Pancreas (tissue), 10 donors: Measurements from ENCODE around the gene SPECC1L. TPM values are rescaled to one million over a fixed set of nuclear protein-coding genes. Genes with fewer than 3 reads are reported as not detected.
A peak's percentile ranks its signal among the peaks of the same experiment; 100 is the strongest.

ENCODE experiments used
- ATAC-seq, 4 donors: fragments of 200-7000 bp; cut with Tn5 transposase; one replicate each; pipeline versions ENCODE4 v1.8.0 to v1.9.1; 2020; ENCODE audit warnings: mild to moderate bottlenecking in 4 of 4, moderate library complexity in 4 of 4
- DNase-seq, 6 donors: peaks; one replicate each; pipeline ENCODE4 v3.0.0-alpha.2; 2020
- FAIRE-seq: peaks from 2 replicates; lab custom pipeline; 2012; peaks lifted over from hg19 to GRCh38; lab: Jason Lieb, UNC
- H3K27ac ChIP-seq, 4 donors: fragments of 200-600 bp; sonication (generic); 1 replicate in 3 of 4; 2 replicates in 1 of 4; pipeline versions ENCODE4 v1.5.0 to v1.8.0; 2020
- H3K27me3 ChIP-seq, 4 donors: fragments of 200-600 bp; one replicate each; pipeline ENCODE4 v1.8.0; 2021
- H3K36me3 ChIP-seq, 3 donors: fragments of 200-600 bp; sonication (generic) in 1 of 3; one replicate each; pipeline versions ENCODE4 v1.5.0 to v1.8.0; 2020 to 2021
- H3K4me1 ChIP-seq, 3 donors: fragments of 200-600 bp; one replicate each; pipeline ENCODE4 v1.8.0; 2021
- H3K4me3 ChIP-seq, 4 donors: fragments of 200-600 bp; sonication (generic) in 2 of 4; one replicate each; pipeline versions ENCODE4 v1.5.0 to v1.8.0; 2020 to 2021
- H3K9me3 ChIP-seq, 4 donors: fragments of 200-600 bp; one replicate each; pipeline ENCODE4 v1.8.0; 2021
- WGBS, 2 donors: extraction: QIAGEN DNeasy Blood & Tissue Kit; methylation state at CpG; one replicate each; pipeline ENCODE4 v1.1.7; 2013; 5-methylcytosine and 5-hydroxymethylcytosine counted together
- intact Hi-C, 3 donors: fragments of 100-400 bp; cut with DNase I; formaldehyde crosslinking; loops; one replicate each; pipeline versions ENCODE4 v1.11.1 to v1.14.2; 2022
- polyA plus RNA-seq, 2 donors: library from polyadenylated mRNA; stranded (reverse); fragments of 200-250 nt; gene quantifications; one replicate each; pipeline ENCODE4 v1.2.3, GENCODE V29; 2013
- total RNA-seq, 6 donors: library from RNA; stranded (reverse); fragmentation: NEBNext Ultra II Directional in 4 of 6; extraction: Animal tissue kit (Norgen Biotek cat#: 25700) in 4 of 6; gene quantifications; one replicate each; pipeline versions ENCODE4 v1.2.1 to v1.2.4, GENCODE V29; 2021 to 2023
- TF ChIP-seq, protein P1 (sequence below), 4 donors: fragments of 200-600 bp; sonication (generic) in 3 of 4; IDR thresholded peaks; one replicate each; pipeline versions ENCODE4 v1.5.0 to v1.8.0; 2021; ENCODE audit warnings: antibody characterized with exemption in 4 of 4
- donor health status: healthy with polysubstance abuse.
- donor health status: DM: no; HTN: no; CAD: no; lungs with moderate emphysema.
- donor health status: DM: no; HTN: no; CAD: no.
- donor health status: control.
- donor health status: control.
- donor health status: Bipolar disorder and iron deficiency.
- donor health status: DM: yes; HTN: yes; CAD: no.
- donor health status: DM: no; HTN: no; CAD: no.
- donor health status: DM: no; HTN: no; CAD: no.
- donor health status: DM: yes; HTN: yes; CAD: no.

SPECC1L gene
- total and polyA plus RNA-seq, 8 donors = 8.6 to 36.3 (median 26.5) TPM

DNA sequence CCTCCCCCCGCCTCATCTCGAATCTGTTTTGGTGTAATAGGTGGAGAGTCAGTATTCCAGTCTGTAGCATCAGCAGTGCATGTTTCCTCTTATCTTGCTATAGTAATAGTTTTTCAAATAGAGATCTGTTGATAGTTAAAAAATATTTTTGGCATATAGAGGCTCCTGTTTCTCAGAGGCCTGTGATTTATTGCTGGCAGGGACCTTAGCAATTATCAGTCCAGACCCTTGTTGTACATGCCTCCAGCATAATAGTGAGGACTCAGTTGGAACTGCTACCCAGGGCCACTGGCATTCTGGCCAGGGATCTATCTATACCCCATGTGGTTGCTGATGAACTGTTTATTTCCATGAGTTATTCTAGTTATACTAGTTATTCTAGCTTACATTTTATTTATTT, 52.6 kb downstream of the SPECC1L start:
- WGBS, 2 donors = 72 to 79% methylated on average over 2 of the region's 2 CpGs
- Histone ChIP-seq H3K4me1 (peaks cover 5 to 29% (median 11%) of the 10 kb centered on the region in 3 donors), H3K36me3 (peaks cover 0 to 16% (median 0%) of the 10 kb centered on the region in 3 donors), H3K27ac (peak overlapping the region in 2 of 4 donors; percentile 12 to 44), H3K4me3 (no peak overlapping the region), H3K27me3 (no peaks in the 10 kb centered on the region), H3K9me3 (no peaks in the 10 kb centered on the region)
- ATAC-seq (peak in 3 of 4 donors; percentile 29 to 49 (median 42)), DNase-seq (no peak), FAIRE-seq (no peak)
- TF ChIP-seq, protein P1, sequence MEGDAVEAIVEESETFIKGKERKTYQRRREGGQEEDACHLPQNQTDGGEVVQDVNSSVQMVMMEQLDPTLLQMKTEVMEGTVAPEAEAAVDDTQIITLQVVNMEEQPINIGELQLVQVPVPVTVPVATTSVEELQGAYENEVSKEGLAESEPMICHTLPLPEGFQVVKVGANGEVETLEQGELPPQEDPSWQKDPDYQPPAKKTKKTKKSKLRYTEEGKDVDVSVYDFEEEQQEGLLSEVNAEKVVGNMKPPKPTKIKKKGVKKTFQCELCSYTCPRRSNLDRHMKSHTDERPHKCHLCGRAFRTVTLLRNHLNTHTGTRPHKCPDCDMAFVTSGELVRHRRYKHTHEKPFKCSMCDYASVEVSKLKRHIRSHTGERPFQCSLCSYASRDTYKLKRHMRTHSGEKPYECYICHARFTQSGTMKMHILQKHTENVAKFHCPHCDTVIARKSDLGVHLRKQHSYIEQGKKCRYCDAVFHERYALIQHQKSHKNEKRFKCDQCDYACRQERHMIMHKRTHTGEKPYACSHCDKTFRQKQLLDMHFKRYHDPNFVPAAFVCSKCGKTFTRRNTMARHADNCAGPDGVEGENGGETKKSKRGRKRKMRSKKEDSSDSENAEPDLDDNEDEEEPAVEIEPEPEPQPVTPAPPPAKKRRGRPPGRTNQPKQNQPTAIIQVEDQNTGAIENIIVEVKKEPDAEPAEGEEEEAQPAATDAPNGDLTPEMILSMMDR (IDR thresholded peaks at IDR 0.05) = no peak
- intact Hi-C loops = no loop called here

DNA sequence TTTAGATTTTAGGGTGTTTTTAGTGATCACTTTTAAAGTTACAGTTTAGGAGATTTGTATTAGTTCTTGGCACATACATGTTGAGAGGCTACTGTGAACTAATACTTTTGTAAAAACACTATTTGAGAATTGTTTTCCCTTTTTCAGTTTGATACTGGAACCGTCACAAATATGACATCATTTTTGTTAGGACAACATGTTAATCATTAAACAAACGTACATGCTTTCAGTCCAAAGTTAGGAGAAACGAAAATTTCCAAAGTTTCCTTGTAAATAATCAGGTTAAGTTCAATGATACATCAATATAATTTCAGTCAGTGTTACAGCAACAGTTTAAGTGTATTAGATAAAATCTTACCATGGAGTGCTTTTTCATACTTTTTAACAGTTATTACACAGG, 53.1 kb downstream of the SPECC1L start:
- peak overlapping the region in 2 of 4 donors; percentile 12 to 44 for H3K27ac ChIP-seq
- FAIRE-seq (no peak), ATAC-seq (peak; percentile 43 to 67 (median 62)), DNase-seq (no peak)
- no peaks in the 10 kb centered on the region for H3K9me3 ChIP-seq
- H3K4me3 ChIP-seq = no peak overlapping the region
- H3K4me1 ChIP-seq = peaks cover 5 to 29% (median 11%) of the 10 kb centered on the region in 3 donors
- intact Hi-C loops = no loop called here
- H3K36me3 ChIP-seq = peaks cover 0 to 16% (median 0%) of the 10 kb centered on the region in 3 donors
- TF ChIP-seq, protein P1 (IDR thresholded peaks at IDR 0.05) = no peak
- H3K27me3 ChIP-seq = no peaks in the 10 kb centered on the region
- WGBS, 2 donors = 11% methylated on average over 3 of the region's 3 CpGs

DNA sequence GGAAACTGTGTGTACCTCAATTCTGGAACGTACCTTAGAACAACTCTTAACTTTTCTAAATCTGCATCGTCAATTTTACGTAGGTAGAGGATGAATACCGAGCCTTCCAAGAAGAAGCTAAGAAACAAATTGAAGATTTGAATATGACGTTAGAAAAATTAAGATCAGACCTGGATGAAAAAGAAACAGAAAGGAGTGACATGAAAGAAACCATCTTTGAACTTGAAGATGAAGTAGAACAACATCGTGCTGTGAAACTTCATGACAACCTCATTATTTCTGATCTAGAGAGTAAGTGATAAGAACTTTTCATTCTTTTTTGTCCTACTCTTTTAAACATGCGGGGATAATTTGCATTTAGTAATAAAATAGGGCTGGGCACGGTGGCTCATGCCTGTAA, 53.5 kb downstream of the SPECC1L start:
- FAIRE-seq (no peak), ATAC-seq (peak in 1 of 4 donors; percentile 8)
- no peak overlapping the region for H3K4me3 ChIP-seq

DNA sequence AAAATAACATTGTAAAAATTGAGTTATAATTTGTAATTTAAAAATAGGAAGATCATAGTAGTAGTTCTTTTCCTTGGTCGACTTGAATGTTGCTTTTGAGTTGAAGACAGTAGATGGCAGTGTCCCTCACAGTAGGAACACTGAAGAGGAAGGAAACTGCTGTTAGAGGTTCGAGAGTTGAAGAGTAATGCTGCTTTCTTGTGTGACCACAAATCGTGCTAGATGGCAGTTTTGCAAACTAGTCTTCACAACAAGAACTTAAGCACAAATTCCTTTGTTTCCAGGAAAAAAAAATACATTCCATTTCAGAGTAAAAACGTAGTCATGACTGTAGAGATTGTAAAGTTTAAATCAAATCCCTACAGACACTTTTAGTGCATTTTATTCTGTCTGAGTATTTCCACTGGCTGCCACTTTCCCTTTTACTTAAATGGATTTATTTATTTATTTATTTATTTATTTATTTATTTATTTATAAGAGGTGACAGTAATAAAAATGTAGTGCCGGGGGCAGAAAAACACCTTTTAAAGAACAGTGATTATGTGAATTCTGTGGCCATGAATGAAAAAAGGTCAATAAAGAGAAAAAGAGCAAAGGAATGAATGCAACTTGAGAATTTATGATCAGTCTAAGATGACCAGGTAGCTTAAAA, 54.6 kb downstream of the SPECC1L start:
- intact Hi-C loops = no loop called here
- Histone ChIP-seq H3K4me1 (peaks cover 5 to 29% (median 11%) of the 10 kb centered on the region in 3 donors), H3K9me3 (no peaks in the 10 kb centered on the region), H3K4me3 (no peak overlapping the region), H3K27ac (no peak overlapping the region), H3K36me3 (peaks cover 0 to 26% (median 0%) of the 10 kb centered on the region in 3 donors), H3K27me3 (no peaks in the 10 kb centered on the region)
- FAIRE-seq (peak; percentile 83), ATAC-seq (peak in 3 of 4 donors; percentile 74 to 85 (median 83)), DNase-seq (no peak)
- 44% methylated on average over 5 of the region's 5 CpGs for WGBS, 2 donors
- TF ChIP-seq, protein P1 (IDR thresholded peaks at IDR 0.05) = peak in 3 of 4 donors; percentile 17 to 27 (median 18)

More for the DNA sequence above, 53.5 kb downstream of the SPECC1L start:
- WGBS, 2 donors = 78 to 79% methylated on average over 8 of the region's 8 CpGs
- no peaks in the 10 kb centered on the region for H3K9me3 ChIP-seq
- peaks cover 5 to 29% (median 11%) of the 10 kb centered on the region in 3 donors for H3K4me1 ChIP-seq
- H3K27ac ChIP-seq = peak overlapping the region in 2 of 4 donors; percentile 12 to 44
- DNase-seq = no peak
- intact Hi-C loops = no loop called here
- no peaks in the 10 kb centered on the region for H3K27me3 ChIP-seq
- H3K36me3 ChIP-seq = peaks cover 0 to 16% (median 0%) of the 10 kb centered on the region in 3 donors
- TF ChIP-seq, protein P1 (IDR thresholded peaks at IDR 0.05) = no peak

DNA sequence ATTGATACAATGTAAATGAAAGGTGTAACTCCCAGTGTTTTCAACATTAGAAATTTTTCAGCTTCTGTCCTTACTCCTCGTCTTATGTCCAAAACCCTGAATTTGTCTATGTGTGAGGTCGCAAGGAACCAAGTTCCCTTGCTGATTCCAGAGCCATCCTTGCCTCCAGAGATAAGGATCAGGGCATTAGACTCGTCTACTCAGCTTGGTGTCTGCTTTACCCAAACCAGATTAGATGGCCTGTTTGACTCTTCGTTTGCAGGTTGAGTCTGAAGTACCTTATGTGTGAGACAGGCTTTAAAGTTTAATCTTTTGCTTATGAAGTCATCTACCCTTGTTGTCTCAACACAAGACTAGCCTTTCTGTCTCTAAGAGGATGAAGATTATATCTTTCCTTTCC, 55.6 kb downstream of the SPECC1L start:
- H3K4me1 ChIP-seq = peaks cover 5 to 29% (median 11%) of the 10 kb centered on the region in 3 donors
- H3K27me3 ChIP-seq = no peaks in the 10 kb centered on the region
- FAIRE-seq (no peak), ATAC-seq (no peak), DNase-seq (no peak)
- TF ChIP-seq, protein P1 (IDR thresholded peaks at IDR 0.05) = no peak
- H3K36me3 ChIP-seq = peaks cover 0 to 24% (median 5%) of the 10 kb centered on the region in 3 donors
- no peak overlapping the region for H3K4me3 ChIP-seq
- no peaks in the 10 kb centered on the region for H3K9me3 ChIP-seq
- H3K27ac ChIP-seq = no peak overlapping the region
- WGBS, 2 donors = 79 to 80% methylated on average over 4 of the region's 4 CpGs
- intact Hi-C loops = no loop called here
